ENCODE measurements around the gene XIAP. TPM values are rescaled to one million over a fixed set of nuclear protein-coding genes. Genes with fewer than 3 reads are reported as not detected.
A peak's percentile ranks its signal among the peaks of the same experiment; 100 is the strongest.
"Not testable (repeated sequence)": the region's sequence is repeated elsewhere in the genome, so short reads cannot be mapped to it uniquely, and the experiment has no call there.

Gene XIAP
- 10 to 100 TPM; 34.5 to 50.4 (median 42.9) TPM for total RNA-seq

DNA sequence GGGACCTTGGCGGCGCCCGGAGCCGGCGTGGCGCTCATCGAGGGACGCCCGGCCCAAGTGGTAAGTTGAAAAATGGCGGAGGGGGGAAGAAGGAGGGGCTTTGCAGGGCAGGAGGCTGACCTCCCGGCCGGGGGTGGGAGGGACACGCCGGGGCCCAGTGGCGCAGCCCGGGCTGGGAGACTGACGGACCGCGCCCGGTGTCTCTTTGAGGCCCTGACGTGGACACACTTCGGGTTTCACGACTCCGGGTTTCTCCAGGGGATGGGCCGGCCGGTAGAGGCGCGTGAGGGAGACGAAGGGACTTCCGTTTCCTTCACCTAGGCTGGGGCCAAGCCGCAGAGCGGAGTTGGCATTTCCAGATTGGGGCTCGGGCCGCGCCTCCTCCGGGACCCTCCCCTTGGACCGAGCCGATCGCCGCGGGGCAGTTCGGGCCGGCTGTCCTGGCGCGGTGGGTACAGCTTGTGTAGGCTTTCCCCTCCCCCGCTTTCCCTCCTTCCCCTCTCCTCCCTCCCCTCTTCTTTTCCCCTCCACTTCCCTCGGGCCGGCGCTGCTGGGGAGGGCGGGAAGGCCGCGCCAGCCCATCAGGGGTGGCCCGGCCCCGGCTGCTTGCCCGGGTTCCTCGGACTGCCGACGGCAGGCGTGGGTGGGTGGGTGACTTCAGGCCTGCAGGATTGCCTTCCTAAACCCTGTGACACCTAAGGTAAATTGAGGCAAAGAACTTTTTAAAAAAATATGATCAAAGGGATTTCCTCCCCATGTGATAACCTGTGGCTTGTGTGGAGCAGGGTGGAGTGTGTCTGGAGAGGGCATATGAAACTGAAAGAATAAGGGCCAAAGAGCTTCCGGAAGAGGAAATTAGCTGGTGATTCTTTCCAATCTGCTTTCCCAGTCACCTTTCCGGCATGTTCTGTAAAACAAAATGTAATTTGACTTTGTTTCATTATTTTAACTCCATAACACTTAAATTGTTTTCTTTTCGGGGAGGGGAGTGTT, at the start of gene XIAP:
XIAP (plus strand) TSS at position 208 of the 993 bp plus-strand sequence. CDS start 25,610 bp downstream, outside the sequence.
- H3K27me3 ChIP-seq: no peaks in the 10 kb centered on the region
- H3K36me3 ChIP-seq: no peaks in the 10 kb centered on the region
- peaks cover 0 to 19% (median 0%) of the 10 kb centered on the region in 3 donors for H3K4me1 ChIP-seq
- peak within 1 kb of the TSS; percentile 64 to 74 for H3K4me3 ChIP-seq
- peak within 1 kb of the TSS; percentile 90 to 97 (median 94) for H3K27ac ChIP-seq
- no peaks in the 10 kb centered on the region for H3K9me3 ChIP-seq
- peak; percentile 96 for ATAC-seq
- 0 to 53% methylated on average over 2 to 4 of the region's 62 CpGs for whole genome bisulfite sequencing, 2 donors (ENCODE audit: low coverage in 1 of 2)
- TF ChIP-seq POLR2A (IDR thresholded peaks at IDR 0.05): peak; percentile 45 to 52
- TF ChIP-seq EP300 (IDR thresholded peaks at IDR 0.05): no peak
- TF ChIP-seq, protein P1, sequence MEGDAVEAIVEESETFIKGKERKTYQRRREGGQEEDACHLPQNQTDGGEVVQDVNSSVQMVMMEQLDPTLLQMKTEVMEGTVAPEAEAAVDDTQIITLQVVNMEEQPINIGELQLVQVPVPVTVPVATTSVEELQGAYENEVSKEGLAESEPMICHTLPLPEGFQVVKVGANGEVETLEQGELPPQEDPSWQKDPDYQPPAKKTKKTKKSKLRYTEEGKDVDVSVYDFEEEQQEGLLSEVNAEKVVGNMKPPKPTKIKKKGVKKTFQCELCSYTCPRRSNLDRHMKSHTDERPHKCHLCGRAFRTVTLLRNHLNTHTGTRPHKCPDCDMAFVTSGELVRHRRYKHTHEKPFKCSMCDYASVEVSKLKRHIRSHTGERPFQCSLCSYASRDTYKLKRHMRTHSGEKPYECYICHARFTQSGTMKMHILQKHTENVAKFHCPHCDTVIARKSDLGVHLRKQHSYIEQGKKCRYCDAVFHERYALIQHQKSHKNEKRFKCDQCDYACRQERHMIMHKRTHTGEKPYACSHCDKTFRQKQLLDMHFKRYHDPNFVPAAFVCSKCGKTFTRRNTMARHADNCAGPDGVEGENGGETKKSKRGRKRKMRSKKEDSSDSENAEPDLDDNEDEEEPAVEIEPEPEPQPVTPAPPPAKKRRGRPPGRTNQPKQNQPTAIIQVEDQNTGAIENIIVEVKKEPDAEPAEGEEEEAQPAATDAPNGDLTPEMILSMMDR (IDR thresholded peaks at IDR 0.05): peak in 1 of 4 experiments; percentile 8
- TF ChIP-seq POLR2AphosphoS5 (IDR thresholded peaks at IDR 0.05): peak; percentile 56

DNA sequence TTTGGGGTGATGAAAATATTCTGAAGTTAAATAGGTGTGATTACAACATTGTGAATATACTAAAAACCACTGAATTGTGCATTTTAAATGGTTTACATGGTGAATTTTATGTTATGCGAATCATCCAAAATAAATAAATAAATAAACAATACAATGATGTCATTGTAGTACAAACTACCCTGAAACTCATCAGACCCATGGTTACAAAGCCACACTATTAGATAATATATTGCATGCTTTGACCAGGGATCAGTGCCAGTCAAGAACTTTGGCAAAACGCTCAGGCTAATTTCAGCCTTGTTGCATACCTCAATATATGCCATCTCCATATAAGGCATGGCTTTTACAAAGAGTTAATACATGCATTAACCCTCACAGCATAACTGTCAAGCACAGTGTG, 45.5 kb upstream of the XIAP start:
- no peaks in the 10 kb centered on the region for H3K4me1 ChIP-seq
- no peak overlapping the region for H3K4me3 ChIP-seq
- 63 to 86% methylated on average over 2 of the region's 2 CpGs for WGBS, 2 donors (ENCODE audit: low coverage in 1 of 2)
- H3K9me3 ChIP-seq: no peaks in the 10 kb centered on the region
- ATAC-seq: no peak
- no peak for TF ChIP-seq EP300 (IDR thresholded peaks at IDR 0.05)
- TF ChIP-seq POLR2A (IDR thresholded peaks at IDR 0.05): no peak
- TF ChIP-seq POLR2AphosphoS5 (IDR thresholded peaks at IDR 0.05): no peak
- TF ChIP-seq, protein P1 (IDR thresholded peaks at IDR 0.05): no peak
- no peaks in the 10 kb centered on the region for H3K27me3 ChIP-seq
- no peaks in the 10 kb centered on the region for H3K36me3 ChIP-seq
- no peak overlapping the region for H3K27ac ChIP-seq

DNA sequence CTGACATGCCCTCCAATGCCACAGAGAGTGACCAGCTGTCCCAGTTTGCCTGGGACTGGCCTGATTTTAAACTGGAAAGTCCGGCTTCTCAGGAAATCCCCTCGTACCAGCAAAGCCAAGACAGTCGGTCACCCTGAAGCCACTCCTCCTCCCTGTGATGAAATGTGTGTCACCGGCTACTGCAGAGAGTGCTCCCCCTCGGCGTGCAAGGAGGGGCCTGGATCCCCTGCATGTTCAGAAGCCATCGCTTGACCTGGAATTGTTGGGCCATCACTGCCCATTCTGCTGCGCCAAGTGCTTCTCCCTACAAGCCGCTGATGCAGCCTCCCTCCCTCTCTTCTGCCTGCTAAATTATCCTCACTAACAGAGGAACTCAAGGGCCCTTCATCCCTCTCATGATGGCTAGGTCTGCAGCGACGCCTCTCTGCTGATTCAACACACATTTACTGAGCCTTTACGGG, 44.9 kb upstream of the XIAP start:
- not testable (repeated sequence) for H3K4me1 ChIP-seq, H3K27ac ChIP-seq, H3K27me3 ChIP-seq, H3K9me3 ChIP-seq, H3K36me3 ChIP-seq, ATAC-seq, H3K4me3 ChIP-seq
- WGBS, 2 donors (ENCODE audit: low coverage in 1 of 2): 30% methylated on average over 2 of the region's 12 CpGs; no CpG with 5 or more reads in 1 of the 2 donors

DNA sequence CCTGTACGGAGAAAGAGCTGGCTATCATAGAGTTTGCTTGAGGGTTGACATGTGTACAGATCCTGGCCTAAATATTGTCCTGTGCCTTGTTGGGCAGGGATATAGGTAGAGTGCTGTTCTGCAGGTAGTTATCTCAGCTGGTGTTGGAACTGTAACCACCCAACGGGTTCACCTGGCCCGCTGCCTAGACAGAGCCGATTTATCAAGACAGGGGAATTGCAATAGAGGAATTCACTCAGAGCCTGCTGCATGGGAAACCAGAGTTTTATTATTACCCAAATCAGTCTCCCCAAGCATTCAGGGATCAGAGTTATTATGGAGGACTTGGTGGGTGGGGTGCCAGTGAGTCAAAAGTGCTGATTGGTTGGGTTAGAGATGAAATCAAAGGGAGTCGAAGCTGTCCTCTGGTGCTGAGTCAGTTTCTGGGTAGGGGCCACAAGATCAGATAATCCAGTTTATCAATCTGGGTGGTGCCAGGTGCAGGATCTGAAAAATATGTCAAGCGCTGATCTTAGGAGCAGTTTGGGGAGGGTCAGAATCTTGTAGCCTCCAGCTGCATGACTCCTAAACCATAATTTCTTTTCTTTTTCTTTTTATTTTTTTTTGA, 42.5 kb upstream of the XIAP start:
- 79 to 82% methylated on average over 2 to 4 of the region's 6 CpGs for WGBS, 2 donors (ENCODE audit: low coverage in 1 of 2)
- H3K27ac ChIP-seq: no peak overlapping the region
- H3K27me3 ChIP-seq: no peaks in the 10 kb centered on the region
- TF ChIP-seq POLR2A (IDR thresholded peaks at IDR 0.05) (no peak), EP300 (IDR thresholded peaks at IDR 0.05) (no peak), POLR2AphosphoS5 (IDR thresholded peaks at IDR 0.05) (no peak)
- TF ChIP-seq, protein P1 (IDR thresholded peaks at IDR 0.05): no peak
- no peak overlapping the region for H3K4me3 ChIP-seq
- no peaks in the 10 kb centered on the region for H3K4me1 ChIP-seq
- H3K36me3 ChIP-seq: no peaks in the 10 kb centered on the region
- no peak for ATAC-seq
- no peaks in the 10 kb centered on the region for H3K9me3 ChIP-seq

DNA sequence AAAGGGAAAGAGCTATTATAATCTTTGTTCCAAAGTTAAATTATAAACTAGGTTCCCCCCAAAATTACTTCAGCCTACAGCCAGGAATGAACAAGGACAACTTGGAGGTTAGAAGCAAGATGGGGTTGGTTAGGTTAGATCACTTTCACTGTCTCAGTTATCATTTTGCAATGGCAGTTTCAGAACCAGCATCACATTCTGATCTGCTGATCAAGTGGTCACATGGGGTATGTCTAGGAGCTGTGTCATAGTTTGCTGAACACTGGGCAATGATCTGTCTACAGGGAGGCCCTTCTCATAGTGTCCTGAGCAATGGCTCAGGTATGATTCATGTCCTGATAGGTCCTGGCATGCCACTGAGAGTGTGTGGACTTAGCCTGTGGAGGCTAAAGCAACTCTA, 41.6 kb upstream of the XIAP start:
- Histone ChIP-seq H3K36me3 (no peaks in the 10 kb centered on the region), H3K4me3 (no peak overlapping the region), H3K4me1 (no peaks in the 10 kb centered on the region), H3K27ac (no peak overlapping the region), H3K27me3 (no peaks in the 10 kb centered on the region), H3K9me3 (no peaks in the 10 kb centered on the region)
- TF ChIP-seq, protein P1 (IDR thresholded peaks at IDR 0.05): no peak
- no peak for TF ChIP-seq POLR2A (IDR thresholded peaks at IDR 0.05)
- no peak for TF ChIP-seq EP300 (IDR thresholded peaks at IDR 0.05)
- no peak for TF ChIP-seq POLR2AphosphoS5 (IDR thresholded peaks at IDR 0.05)
- ATAC-seq: no peak
